ENCODE measurements around the gene CNOT9.
"Not testable (repeated sequence)": the region's sequence is repeated elsewhere in the genome, so short reads cannot be mapped to it uniquely, and the experiment has no call there.

CNOT9 gene

DNA sequence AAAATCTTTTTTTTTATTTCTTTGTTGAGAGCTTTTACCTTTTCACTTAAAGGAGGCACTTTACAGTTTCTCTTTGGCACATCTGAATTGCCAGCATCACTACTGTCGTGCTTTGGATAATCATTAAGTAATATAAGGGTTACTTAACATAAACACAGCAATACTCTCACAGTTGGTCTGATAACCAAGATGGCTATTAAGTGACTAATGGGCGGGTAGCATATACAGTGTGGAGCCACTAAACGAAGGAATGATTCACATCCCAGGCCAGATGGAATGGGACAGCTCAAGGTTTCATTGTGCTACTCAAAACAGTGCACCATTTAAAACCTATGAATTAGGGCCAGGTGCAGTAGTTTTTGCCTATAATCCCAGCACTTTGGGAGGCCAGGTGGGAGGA lies 28.6 kb upstream of the CNOT9 start:
- no peak for DNase-seq (ENCODE audit: low read depth, low spot score)
- in situ Hi-C loops (cut with HindIII; ENCODE audit: low sequenced_read_pairs), result no loop called here
- TF ChIP-seq, protein P1, sequence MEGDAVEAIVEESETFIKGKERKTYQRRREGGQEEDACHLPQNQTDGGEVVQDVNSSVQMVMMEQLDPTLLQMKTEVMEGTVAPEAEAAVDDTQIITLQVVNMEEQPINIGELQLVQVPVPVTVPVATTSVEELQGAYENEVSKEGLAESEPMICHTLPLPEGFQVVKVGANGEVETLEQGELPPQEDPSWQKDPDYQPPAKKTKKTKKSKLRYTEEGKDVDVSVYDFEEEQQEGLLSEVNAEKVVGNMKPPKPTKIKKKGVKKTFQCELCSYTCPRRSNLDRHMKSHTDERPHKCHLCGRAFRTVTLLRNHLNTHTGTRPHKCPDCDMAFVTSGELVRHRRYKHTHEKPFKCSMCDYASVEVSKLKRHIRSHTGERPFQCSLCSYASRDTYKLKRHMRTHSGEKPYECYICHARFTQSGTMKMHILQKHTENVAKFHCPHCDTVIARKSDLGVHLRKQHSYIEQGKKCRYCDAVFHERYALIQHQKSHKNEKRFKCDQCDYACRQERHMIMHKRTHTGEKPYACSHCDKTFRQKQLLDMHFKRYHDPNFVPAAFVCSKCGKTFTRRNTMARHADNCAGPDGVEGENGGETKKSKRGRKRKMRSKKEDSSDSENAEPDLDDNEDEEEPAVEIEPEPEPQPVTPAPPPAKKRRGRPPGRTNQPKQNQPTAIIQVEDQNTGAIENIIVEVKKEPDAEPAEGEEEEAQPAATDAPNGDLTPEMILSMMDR (IDR thresholded peaks at IDR 0.05; ENCODE audit: low read depth, low read length), result no peak
- no peak overlapping the region for H3K4me3 ChIP-seq (ENCODE audit: low read depth, low read length)

DNA sequence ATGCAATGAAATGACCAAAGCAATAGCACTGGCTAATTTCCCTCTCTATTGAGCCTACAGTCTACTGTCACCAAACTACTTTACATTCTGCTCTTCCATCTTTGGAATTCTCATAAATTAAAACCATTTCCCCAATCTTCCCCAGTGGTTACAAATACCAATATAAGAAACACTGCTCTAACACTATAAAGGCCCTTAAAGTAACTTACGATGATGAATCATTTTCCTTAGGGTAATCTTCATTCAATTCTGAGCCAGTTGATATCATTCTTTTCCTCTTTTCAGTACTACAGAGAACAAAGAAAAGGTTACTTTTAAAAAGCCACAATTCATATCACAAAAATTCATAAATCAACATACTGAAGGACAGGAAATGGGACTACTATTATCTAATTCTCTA lies 22.6 kb upstream of the CNOT9 start:
- H3K4me3 ChIP-seq (ENCODE audit: low read depth, low read length), result no peak overlapping the region
- TF ChIP-seq, protein P1 (IDR thresholded peaks at IDR 0.05; ENCODE audit: low read depth, low read length), result no peak
- DNase-seq (ENCODE audit: low read depth, low spot score), result no peak
- in situ Hi-C loops (cut with HindIII; ENCODE audit: low sequenced_read_pairs), result no loop called here

DNA sequence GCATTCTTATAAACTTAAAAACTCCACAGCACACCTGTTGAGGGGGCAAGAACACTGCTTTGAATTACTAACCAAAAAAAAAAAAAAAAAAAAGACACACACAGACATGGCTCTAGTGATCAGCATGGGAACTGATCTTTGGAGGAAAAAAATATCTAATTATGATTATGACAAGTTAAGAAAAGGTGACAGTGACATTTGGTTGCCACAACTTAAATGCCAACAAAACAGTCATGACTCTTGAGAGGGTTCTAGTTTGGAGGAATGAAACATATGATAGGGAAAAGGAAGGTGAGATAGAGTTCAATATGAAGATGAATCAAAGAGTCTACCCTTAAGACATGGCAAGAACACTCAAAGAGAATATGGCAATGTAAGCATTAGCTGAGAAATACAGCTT lies 21.1 kb upstream of the CNOT9 start:
- no peak overlapping the region for H3K4me3 ChIP-seq (ENCODE audit: low read depth, low read length)
- TF ChIP-seq, protein P1 (IDR thresholded peaks at IDR 0.05; ENCODE audit: low read depth, low read length), result no peak
- no peak for DNase-seq (ENCODE audit: low read depth, low spot score)
- in situ Hi-C loops (cut with HindIII; ENCODE audit: low sequenced_read_pairs), result no loop called here

DNA sequence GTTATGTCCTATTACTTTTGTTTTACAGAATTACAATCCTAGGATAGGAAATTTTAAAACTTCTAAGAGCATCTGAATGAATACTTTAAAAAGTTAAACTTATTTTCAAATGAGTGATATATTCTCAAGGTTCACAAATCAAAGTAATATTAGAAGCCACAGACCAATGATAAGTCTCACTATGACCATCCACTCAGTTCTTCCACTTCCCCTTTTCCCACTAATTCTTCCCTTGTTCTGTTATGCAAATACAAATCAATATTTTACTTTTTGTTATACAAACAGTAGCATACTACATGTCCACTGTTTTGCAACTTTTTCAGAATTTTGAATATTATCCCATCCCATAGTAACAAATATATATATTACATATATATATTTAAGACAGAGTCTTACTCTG lies 20.7 kb upstream of the CNOT9 start:
- in situ Hi-C loops (cut with HindIII; ENCODE audit: low sequenced_read_pairs), result no loop called here
- DNase-seq (ENCODE audit: low read depth, low spot score), result no peak
- H3K4me3 ChIP-seq (ENCODE audit: low read depth, low read length), result no peak overlapping the region
- TF ChIP-seq, protein P1 (IDR thresholded peaks at IDR 0.05; ENCODE audit: low read depth, low read length), result no peak

DNA sequence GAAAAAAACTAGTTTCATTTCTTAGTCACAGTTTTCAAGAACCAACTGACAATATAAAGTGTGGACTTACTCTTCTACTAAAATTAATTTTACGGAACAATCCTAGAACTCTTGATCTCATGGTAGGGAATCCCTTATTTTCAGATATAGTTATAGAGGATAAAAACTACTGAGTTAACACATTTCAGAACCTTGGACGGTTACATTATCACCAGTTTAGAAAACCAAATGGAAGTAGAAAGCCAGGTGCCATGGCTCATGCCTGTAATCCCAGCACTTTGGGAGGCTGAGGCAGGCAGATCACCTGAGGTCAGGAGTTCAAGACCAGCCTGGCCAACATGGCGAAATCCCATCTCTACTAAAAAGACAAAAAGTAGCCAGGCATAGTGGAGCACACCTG lies 14.4 kb upstream of the CNOT9 start:
- DNase-seq (ENCODE audit: low read depth, low spot score); in situ Hi-C loops (cut with HindIII; ENCODE audit: low sequenced_read_pairs); H3K4me3 ChIP-seq (ENCODE audit: low read depth, low read length): not testable (repeated sequence)

DNA sequence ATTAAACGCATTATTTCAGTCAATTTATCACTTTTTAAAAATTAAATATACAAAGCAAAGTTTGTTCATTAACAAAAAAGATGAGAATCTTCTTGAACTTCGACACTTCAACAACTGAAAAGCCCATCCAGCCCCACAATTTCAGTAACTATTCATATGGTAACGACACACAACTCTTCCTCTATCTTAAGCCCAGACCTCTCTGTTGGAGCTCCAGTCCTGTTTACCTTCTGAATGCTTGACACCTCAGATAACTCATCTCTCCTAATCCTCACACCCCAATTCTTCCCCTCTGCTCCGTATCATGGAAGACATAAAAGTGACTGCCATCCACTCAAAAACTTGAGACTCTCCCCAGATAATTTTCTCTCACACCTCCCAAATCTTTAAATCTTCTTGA lies 13.1 kb upstream of the CNOT9 start:
- in situ Hi-C loops (cut with HindIII; ENCODE audit: low sequenced_read_pairs), result no loop called here
- DNase-seq (ENCODE audit: low read depth, low spot score), result no peak
- H3K4me3 ChIP-seq (ENCODE audit: low read depth, low read length), result no peak overlapping the region
- TF ChIP-seq, protein P1 (IDR thresholded peaks at IDR 0.05; ENCODE audit: low read depth, low read length), result no peak

DNA sequence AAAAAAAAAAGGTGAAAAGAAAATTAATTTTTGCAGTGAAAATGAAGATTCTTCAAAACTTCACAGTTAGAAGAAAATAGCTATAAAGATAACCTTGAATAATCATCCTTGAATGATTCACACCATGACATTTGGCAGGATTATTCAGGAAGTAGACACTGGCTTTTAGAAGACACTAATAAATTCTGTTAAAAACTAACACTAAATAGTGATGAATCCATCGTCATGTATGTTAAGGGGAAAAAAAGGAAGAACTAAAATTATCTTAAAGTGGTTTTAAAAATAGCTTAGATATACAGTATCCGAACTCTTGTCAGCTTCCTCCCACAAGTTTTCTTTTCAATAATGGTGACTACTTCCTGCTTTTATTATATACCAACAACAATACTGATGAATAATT lies 10.7 kb upstream of the CNOT9 start:
- TF ChIP-seq, protein P1 (IDR thresholded peaks at IDR 0.05; ENCODE audit: low read depth, low read length), result no peak
- in situ Hi-C loops (cut with HindIII; ENCODE audit: low sequenced_read_pairs), result no loop called here
- DNase-seq (ENCODE audit: low read depth, low spot score), result no peak
- H3K4me3 ChIP-seq (ENCODE audit: low read depth, low read length), result no peak overlapping the region
